ENCODE measurements around the gene MBOAT2. TPM values are rescaled to one million over a fixed set of nuclear protein-coding genes. Genes with fewer than 3 reads are reported as not detected.
"Not testable (repeated sequence)": the region's sequence is repeated elsewhere in the genome, so short reads cannot be mapped to it uniquely, and the experiment has no call there.

Gene MBOAT2
- total RNA-seq, 6 donors from 2014 or later, result 18.8 to 39.2 (median 24.1) TPM

- no peak overlapping the region for H3K4me3 ChIP-seq
- DNase-seq (no peak), ATAC-seq (ENCODE audit: low FRiP score in 2 of 2) (no peak)
- TF ChIP-seq, protein P1, sequence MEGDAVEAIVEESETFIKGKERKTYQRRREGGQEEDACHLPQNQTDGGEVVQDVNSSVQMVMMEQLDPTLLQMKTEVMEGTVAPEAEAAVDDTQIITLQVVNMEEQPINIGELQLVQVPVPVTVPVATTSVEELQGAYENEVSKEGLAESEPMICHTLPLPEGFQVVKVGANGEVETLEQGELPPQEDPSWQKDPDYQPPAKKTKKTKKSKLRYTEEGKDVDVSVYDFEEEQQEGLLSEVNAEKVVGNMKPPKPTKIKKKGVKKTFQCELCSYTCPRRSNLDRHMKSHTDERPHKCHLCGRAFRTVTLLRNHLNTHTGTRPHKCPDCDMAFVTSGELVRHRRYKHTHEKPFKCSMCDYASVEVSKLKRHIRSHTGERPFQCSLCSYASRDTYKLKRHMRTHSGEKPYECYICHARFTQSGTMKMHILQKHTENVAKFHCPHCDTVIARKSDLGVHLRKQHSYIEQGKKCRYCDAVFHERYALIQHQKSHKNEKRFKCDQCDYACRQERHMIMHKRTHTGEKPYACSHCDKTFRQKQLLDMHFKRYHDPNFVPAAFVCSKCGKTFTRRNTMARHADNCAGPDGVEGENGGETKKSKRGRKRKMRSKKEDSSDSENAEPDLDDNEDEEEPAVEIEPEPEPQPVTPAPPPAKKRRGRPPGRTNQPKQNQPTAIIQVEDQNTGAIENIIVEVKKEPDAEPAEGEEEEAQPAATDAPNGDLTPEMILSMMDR (IDR thresholded peaks at IDR 0.05), result no peak
- no peak for TF ChIP-seq POLR2A (IDR thresholded peaks at IDR 0.05)
- no peak for TF ChIP-seq EP300 (IDR thresholded peaks at IDR 0.05)
- no peak for TF ChIP-seq POLR2AphosphoS5 (IDR thresholded peaks at IDR 0.05)
- WGBS, 2 donors, result 96 to 100% methylated on average over 3 of the region's 3 CpGs
- H3K36me3 ChIP-seq, result peaks cover 0 to 9% (median 0%) of the 10 kb centered on the region in 4 donors
- H3K27ac ChIP-seq, result no peak overlapping the region
- no peaks in the 10 kb centered on the region for H3K27me3 ChIP-seq
- no peaks in the 10 kb centered on the region for H3K4me1 ChIP-seq
- no peaks in the 10 kb centered on the region for H3K9me3 ChIP-seq
Observed at GRCh38 chr2:8935982-8936381, 67.5 kb downstream of the MBOAT2 start.

GRCh38 chr2:8934338-8934737, 69.1 kb downstream of the MBOAT2 start:
- Histone ChIP-seq H3K4me3 (no peak overlapping the region), H3K36me3 (peaks cover 0 to 3% (median 0%) of the 10 kb centered on the region in 4 donors), H3K9me3 (no peaks in the 10 kb centered on the region), H3K27me3 (no peaks in the 10 kb centered on the region), H3K4me1 (no peaks in the 10 kb centered on the region), H3K27ac (no peak overlapping the region)
- TF ChIP-seq EP300 (IDR thresholded peaks at IDR 0.05) (no peak), POLR2AphosphoS5 (IDR thresholded peaks at IDR 0.05) (no peak), POLR2A (IDR thresholded peaks at IDR 0.05) (no peak)
- TF ChIP-seq, protein P1 (IDR thresholded peaks at IDR 0.05), result no peak
- ATAC-seq (ENCODE audit: low FRiP score in 2 of 2) (no peak), DNase-seq (no peak)

DNA sequence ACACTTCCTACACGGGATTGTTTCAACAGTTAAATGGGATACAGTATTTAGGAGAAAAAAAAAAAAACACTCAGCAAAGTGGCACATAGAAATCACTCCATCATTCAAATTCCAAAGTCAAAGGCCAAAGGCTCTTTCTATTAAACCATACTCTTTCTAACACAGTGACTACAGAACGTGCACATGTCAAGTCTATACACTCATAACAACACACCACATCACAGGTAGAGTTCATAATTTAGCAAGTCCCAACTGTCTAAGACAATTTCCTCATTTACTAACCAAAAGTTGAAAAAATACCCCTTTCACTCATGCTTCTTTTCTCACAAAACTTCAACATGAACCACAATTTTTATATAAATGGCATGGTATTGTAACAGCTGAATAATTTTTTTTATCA, 70.8 kb downstream of the MBOAT2 start:
- TF ChIP-seq, protein P1 (IDR thresholded peaks at IDR 0.05), result no peak
- no peak for TF ChIP-seq POLR2A (IDR thresholded peaks at IDR 0.05)
- TF ChIP-seq POLR2AphosphoS5 (IDR thresholded peaks at IDR 0.05), result no peak
- no peak for TF ChIP-seq EP300 (IDR thresholded peaks at IDR 0.05)
- no peak for ATAC-seq (ENCODE audit: low FRiP score in 2 of 2)
- Histone ChIP-seq H3K9me3 (no peaks in the 10 kb centered on the region), H3K27ac (no peak overlapping the region), H3K36me3 (no peaks in the 10 kb centered on the region), H3K4me1 (no peaks in the 10 kb centered on the region), H3K4me3 (no peak overlapping the region), H3K27me3 (no peaks in the 10 kb centered on the region)
- 73 to 86% methylated on average over 2 of the region's 2 CpGs for WGBS, 2 donors
- no peak for DNase-seq

DNA sequence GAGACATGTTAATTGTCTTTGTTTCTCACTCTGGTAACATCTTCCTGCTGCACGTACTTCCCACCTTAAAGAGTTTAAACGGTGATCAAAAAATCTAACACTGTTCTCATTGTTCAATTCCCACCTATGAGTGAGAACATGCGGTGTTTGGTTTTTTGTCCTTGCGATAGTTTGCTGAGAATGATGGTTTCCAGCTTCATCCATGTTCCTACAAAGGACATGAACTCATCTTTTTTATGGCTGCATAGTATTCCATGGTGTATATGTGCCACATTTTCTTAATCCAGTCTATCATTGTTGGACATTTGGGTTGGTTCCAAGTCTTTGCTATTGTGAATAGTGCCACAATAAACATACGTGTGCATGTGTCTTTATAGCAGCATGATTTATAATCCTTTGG, 73.3 kb downstream of the MBOAT2 start:
- not testable (repeated sequence) for H3K36me3 ChIP-seq; ATAC-seq (ENCODE audit: low FRiP score in 2 of 2); H3K27me3 ChIP-seq; H3K4me3 ChIP-seq; H3K27ac ChIP-seq; DNase-seq; H3K9me3 ChIP-seq; H3K4me1 ChIP-seq
- 94% methylated on average over 4 to 5 of the region's 5 CpGs for WGBS, 2 donors

DNA sequence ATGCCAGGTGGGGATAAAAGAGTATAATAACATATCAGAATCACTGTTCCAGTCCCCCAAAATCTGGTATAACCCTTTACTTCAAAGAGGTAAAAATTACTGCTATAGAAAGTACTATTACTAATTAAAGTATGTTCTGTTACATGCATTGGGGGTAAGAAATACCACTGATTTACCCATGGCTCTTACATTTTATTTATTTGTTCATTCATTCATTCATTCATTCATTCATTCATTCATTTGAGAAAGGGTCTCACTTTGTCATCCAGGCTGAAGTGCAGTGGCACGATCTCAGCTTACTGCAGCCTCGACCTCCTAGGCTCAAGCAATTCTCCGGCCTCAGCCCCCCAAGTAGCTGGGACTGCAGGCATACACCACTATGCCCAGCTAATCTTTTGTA, 74.4 kb downstream of the MBOAT2 start:
- Histone ChIP-seq H3K27ac (no peak overlapping the region), H3K36me3 (no peaks in the 10 kb centered on the region), H3K4me1 (peaks cover 0 to 19% (median 3%) of the 10 kb centered on the region in 4 donors), H3K4me3 (no peak overlapping the region), H3K9me3 (no peaks in the 10 kb centered on the region), H3K27me3 (no peaks in the 10 kb centered on the region)
- WGBS, 2 donors, result 97 to 99% methylated on average over 3 of the region's 3 CpGs
- DNase-seq (no peak), ATAC-seq (ENCODE audit: low FRiP score in 2 of 2) (no peak)
- no peak for TF ChIP-seq POLR2A (IDR thresholded peaks at IDR 0.05)
- no peak for TF ChIP-seq POLR2AphosphoS5 (IDR thresholded peaks at IDR 0.05)
- no peak for TF ChIP-seq EP300 (IDR thresholded peaks at IDR 0.05)
- TF ChIP-seq, protein P1 (IDR thresholded peaks at IDR 0.05), result no peak
